Measurements from ENCODE around the gene PRIM2.
"Not testable (repeated sequence)": the region's sequence is repeated elsewhere in the genome, so short reads cannot be mapped to it uniquely, and the experiment has no call there.

DNA sequence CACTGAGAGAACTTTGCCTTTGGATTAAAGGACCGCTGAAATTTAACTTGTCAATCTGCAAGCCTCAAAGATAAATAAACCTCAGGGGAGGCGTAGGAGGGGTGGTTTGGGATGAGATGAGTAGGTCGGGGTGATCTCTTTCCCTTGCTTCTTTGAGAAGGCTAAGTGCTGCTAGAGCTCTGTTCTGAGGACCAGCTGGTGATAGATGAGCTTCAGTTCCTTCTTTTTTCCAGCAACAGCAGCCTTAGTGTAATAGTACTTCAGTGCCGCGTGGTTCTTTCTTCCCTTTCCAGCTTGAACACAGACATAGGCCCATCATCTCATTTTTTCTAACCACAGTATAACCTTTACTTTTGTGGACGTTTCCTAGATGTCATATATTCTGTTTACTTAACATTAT, 33.0 kb downstream of the PRIM2 start:
- TF ChIP-seq RAD21 (CRISPR knock-in tag; conservative IDR thresholded peaks at IDR 0.05 in 1 of 2, IDR thresholded peaks at IDR 0.05 in 1 of 2); NR2C2 (CRISPR knock-in tag; IDR thresholded peaks at IDR 0.05); NR2C2 (tag; IDR thresholded peaks at IDR 0.05): not testable (repeated sequence)
- TF ChIP-seq, protein P1, sequence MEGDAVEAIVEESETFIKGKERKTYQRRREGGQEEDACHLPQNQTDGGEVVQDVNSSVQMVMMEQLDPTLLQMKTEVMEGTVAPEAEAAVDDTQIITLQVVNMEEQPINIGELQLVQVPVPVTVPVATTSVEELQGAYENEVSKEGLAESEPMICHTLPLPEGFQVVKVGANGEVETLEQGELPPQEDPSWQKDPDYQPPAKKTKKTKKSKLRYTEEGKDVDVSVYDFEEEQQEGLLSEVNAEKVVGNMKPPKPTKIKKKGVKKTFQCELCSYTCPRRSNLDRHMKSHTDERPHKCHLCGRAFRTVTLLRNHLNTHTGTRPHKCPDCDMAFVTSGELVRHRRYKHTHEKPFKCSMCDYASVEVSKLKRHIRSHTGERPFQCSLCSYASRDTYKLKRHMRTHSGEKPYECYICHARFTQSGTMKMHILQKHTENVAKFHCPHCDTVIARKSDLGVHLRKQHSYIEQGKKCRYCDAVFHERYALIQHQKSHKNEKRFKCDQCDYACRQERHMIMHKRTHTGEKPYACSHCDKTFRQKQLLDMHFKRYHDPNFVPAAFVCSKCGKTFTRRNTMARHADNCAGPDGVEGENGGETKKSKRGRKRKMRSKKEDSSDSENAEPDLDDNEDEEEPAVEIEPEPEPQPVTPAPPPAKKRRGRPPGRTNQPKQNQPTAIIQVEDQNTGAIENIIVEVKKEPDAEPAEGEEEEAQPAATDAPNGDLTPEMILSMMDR (IDR thresholded peaks at IDR 0.05 in 2 of 3, conservative IDR thresholded peaks at IDR 0.05 in 1 of 3; ENCODE audit: insufficient read depth in 2 of 3, low read depth in 1 of 3, low read length in 3 of 3) = not testable (repeated sequence)
